CD14-positive monocyte (primary cell): Measurements from ENCODE around the gene MEIS1. TPM values are rescaled to one million over a fixed set of nuclear protein-coding genes. Genes with fewer than 3 reads are reported as not detected.

ENCODE experiments used
- DNase-seq, 3 donors: peaks; one replicate each; pipeline ENCODE4 v3.0.0-alpha.2; 2011 to 2022
- H2AFZ ChIP-seq: 2 replicates; pipeline ENCODE4 v1.6.0; 2012; ENCODE audit warnings: mild to moderate bottlenecking, low read depth, low read length, inconsistent platforms; ENCODE audit not compliant: insufficient read depth, poor library complexity, severe bottlenecking
- H3K27ac ChIP-seq, 2 donors: 1 replicate in 1 of 2; 2 replicates in 1 of 2; pipeline ENCODE4 v1.5.1; 2012 to 2013; ENCODE audit warnings: low read length in 2 of 2, control low read depth in 1 of 2, inconsistent platforms in 1 of 2, low read depth in 1 of 2, mild to moderate bottlenecking in 1 of 2
- H3K27me3 ChIP-seq, 2 donors: one replicate each; pipeline versions ENCODE4 v1.6.0 to v1.6.1; 2011 to 2013; ENCODE audit warnings: low read length in 2 of 2; ENCODE audit not compliant: control insufficient read depth in 2 of 2, insufficient read depth in 2 of 2
- H3K36me3 ChIP-seq, 2 donors: replicated peaks in 1 of 2; 1 replicate in 1 of 2; 2 replicates in 1 of 2; pipeline versions ENCODE4 v1.5.1 to v1.6.1; 2012 to 2013; ENCODE audit warnings: low read length in 2 of 2, control low read depth in 1 of 2, inconsistent platforms in 1 of 2, mild to moderate bottlenecking in 1 of 2; ENCODE audit not compliant: insufficient read depth in 2 of 2, control insufficient read depth in 1 of 2
- H3K4me1 ChIP-seq, 2 donors: 1 replicate in 1 of 2; 2 replicates in 1 of 2; pipeline versions ENCODE4 v1.5.1 to v1.6.1; 2012 to 2013; ENCODE audit warnings: low read length in 2 of 2, control low read depth in 1 of 2, inconsistent platforms in 1 of 2, mild to moderate bottlenecking in 1 of 2, moderate library complexity in 1 of 2; ENCODE audit not compliant: insufficient read depth in 2 of 2, control insufficient read depth in 1 of 2
- H3K4me2 ChIP-seq: replicated peaks from 2 replicates; pipeline ENCODE3; 2012; ENCODE audit warnings: low read length, moderate library complexity, mild to moderate bottlenecking; ENCODE audit not compliant: poor library complexity, severe bottlenecking; ENCODE audit errors: extremely low read depth
- H3K4me3 ChIP-seq, 3 experiments: fragments of 200-600 bp in 1 of 3; sonication (generic) in 1 of 3; replicated peaks in 1 of 3; 1 replicate in 2 of 3; 2 replicates in 1 of 3; pipeline ENCODE4 v1.5.1; 2011 to 2013; ENCODE audit warnings: low read length in 3 of 3, mild to moderate bottlenecking in 3 of 3, control low read depth in 2 of 3, low read depth in 2 of 3, inconsistent platforms in 1 of 3, moderate library complexity in 1 of 3
- H3K79me2 ChIP-seq: 2 replicates; pipeline ENCODE4 v1.6.0; 2012; ENCODE audit warnings: mild to moderate bottlenecking, control low read depth, inconsistent platforms, low read length, moderate library complexity; ENCODE audit not compliant: insufficient read depth
- H3K9ac ChIP-seq: 2 replicates; pipeline ENCODE4 v1.6.0; 2017; ENCODE audit warnings: low read length, mild to moderate bottlenecking; ENCODE audit not compliant: insufficient read depth, poor library complexity, severe bottlenecking
- H3K9me3 ChIP-seq, 2 donors: replicated peaks in 1 of 2; 1 replicate in 1 of 2; 2 replicates in 1 of 2; pipeline versions ENCODE4 v1.5.1 to v1.6.1; 2012 to 2013; ENCODE audit warnings: low read length in 2 of 2, control low read depth in 1 of 2; ENCODE audit not compliant: control insufficient read depth in 1 of 2, insufficient read depth in 1 of 2
- H4K20me1 ChIP-seq: 2 replicates; pipeline ENCODE4 v1.6.0; 2012; ENCODE audit warnings: mild to moderate bottlenecking, low read length, control low read depth, moderate library complexity; ENCODE audit not compliant: insufficient read depth
- H3K27ac Mint-ChIP-seq, 7 donors: one replicate each; pipeline ENCODE4 v1.8.0; 2020; ENCODE audit warnings: mild to moderate bottlenecking in 7 of 7, mixed read lengths in 7 of 7, moderate library complexity in 6 of 7, inconsistent platforms in 2 of 7
- H3K27me3 Mint-ChIP-seq, 3 donors: one replicate each; pipeline ENCODE4 v1.8.0; 2021 to 2022; ENCODE audit warnings: low read depth in 3 of 3, mild to moderate bottlenecking in 3 of 3, mixed read lengths in 3 of 3, moderate library complexity in 3 of 3, inconsistent platforms in 1 of 3
- H3K36me3 Mint-ChIP-seq, 2 donors: one replicate each; pipeline ENCODE4 v1.8.0; 2020; ENCODE audit warnings: mixed read lengths in 2 of 2, inconsistent platforms in 1 of 2, mild to moderate bottlenecking in 1 of 2
- H3K4me1 Mint-ChIP-seq: one replicate; pipeline ENCODE4 v1.8.0; 2020; ENCODE audit warnings: mild to moderate bottlenecking, mixed read lengths
- H3K4me3 Mint-ChIP-seq, 2 donors: one replicate each; pipeline ENCODE4 v1.8.0; 2020; ENCODE audit warnings: mild to moderate bottlenecking in 2 of 2, mixed read lengths in 2 of 2, moderate library complexity in 1 of 2
- H3K9me3 Mint-ChIP-seq, 7 donors: one replicate each; pipeline ENCODE4 v1.8.0; 2020 to 2022; ENCODE audit warnings: mixed read lengths in 7 of 7, mild to moderate bottlenecking in 6 of 7, moderate library complexity in 6 of 7, inconsistent platforms in 2 of 7
- CTCF ChIP-seq: fragments of 200-600 bp; IDR thresholded peaks from one replicate; pipeline ENCODE4 v1.8.0; 2022; ENCODE audit warnings: antibody characterized with exemption, mild to moderate bottlenecking
- WGBS: methylation state at CpG from one replicate; pipeline ENCODE4 v1.1.5; 2013; ENCODE audit warnings: missing lambda C conversion rate; ENCODE audit not compliant: insufficient coverage; 5-methylcytosine and 5-hydroxymethylcytosine counted together
- intact Hi-C, 2 donors: fragments of 100-400 bp; cut with micrococcal nuclease; formaldehyde crosslinking; loops; one replicate each; pipeline versions ENCODE4 v1.15.0 to v1.15.1; 2023
- polyA plus RNA-seq, 3 donors: library from polyadenylated mRNA; depleted of rRNA in 1 of 3; unstranded in 2 of 3; stranded (reverse) in 1 of 3; fragments of 300-500 nt in 2 of 3; fragments of >200 nt in 1 of 3; fragmentation: Illumina TruSeq in 2 of 3; gene quantifications; 1 replicate in 2 of 3; 2 replicates in 1 of 3; pipeline ENCODE4 v1.2.3, GENCODE V29; 2012 to 2021

MEIS1 gene
- polyA plus RNA-seq, 3 donors = 0.09 to 0.40 TPM; not detected in 1

- WGBS = 83% methylated on average over 2 of the region's 2 CpGs
- no peak overlapping the region for H3K27ac ChIP-seq
- no peaks in the 10 kb centered on the region for H3K4me1 Mint-ChIP-seq
These were observed 31.5 kb downstream of the MEIS1 start for GRCh38 chr2:66466433-66466832.

DNA sequence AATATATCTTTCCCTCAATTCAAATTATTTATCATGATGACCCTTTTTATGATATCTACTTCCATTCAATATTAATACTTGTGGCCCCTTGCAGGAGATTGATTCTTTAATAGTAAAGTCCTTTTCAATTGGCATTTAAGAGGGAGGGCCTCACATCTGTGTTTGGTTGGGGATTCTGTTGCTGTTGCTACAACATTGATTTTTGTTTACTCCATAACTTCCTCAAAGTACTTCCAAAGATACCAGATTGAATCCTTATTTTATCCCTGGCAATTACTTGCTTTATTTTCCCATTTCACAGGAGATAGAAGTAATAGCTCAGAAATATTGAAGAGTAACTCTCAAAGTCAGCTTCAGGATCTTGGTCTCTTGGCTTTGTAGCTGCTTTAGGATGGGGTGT is 32.8 kb downstream of the MEIS1 start:
- Histone ChIP-seq H3K4me2 (no peak overlapping the region), H3K27me3 (no peaks in the 10 kb centered on the region), H3K79me2 (no peaks in the 10 kb centered on the region), H3K9me3 (no peaks in the 10 kb centered on the region), H4K20me1 (no peaks in the 10 kb centered on the region), H3K4me1 (no peaks in the 10 kb centered on the region), H3K36me3 (no peaks in the 10 kb centered on the region), H3K27ac (no peak overlapping the region), H3K4me3 (no peak overlapping the region), H2AFZ (no peak overlapping the region), H3K9ac (no peak overlapping the region)
- intact Hi-C loops = no loop called here
- TF ChIP-seq CTCF = no peak
- H3K36me3 Mint-ChIP-seq = no peaks in the 10 kb centered on the region
- no peak overlapping the region for H3K4me3 Mint-ChIP-seq
- H3K9me3 Mint-ChIP-seq = no peaks in the 10 kb centered on the region
- DNase-seq = no peak
- H3K4me1 Mint-ChIP-seq = no peaks in the 10 kb centered on the region
- no peak overlapping the region for H3K27ac Mint-ChIP-seq
- no peaks in the 10 kb centered on the region for H3K27me3 Mint-ChIP-seq

More at GRCh38 chr2:66466433-66466832, 31.5 kb downstream of the MEIS1 start:
- Histone ChIP-seq H4K20me1 (no peaks in the 10 kb centered on the region), H2AFZ (no peak overlapping the region), H3K4me1 (no peaks in the 10 kb centered on the region), H3K4me3 (no peak overlapping the region), H3K27me3 (no peaks in the 10 kb centered on the region), H3K4me2 (no peak overlapping the region), H3K9ac (no peak overlapping the region), H3K79me2 (no peaks in the 10 kb centered on the region), H3K36me3 (no peaks in the 10 kb centered on the region), H3K9me3 (no peaks in the 10 kb centered on the region)
- no peak for DNase-seq
- no peaks in the 10 kb centered on the region for H3K9me3 Mint-ChIP-seq
- peaks cover 0 to 2% (median 0%) of the 10 kb centered on the region in 3 donors for H3K27me3 Mint-ChIP-seq
- no peak overlapping the region for H3K4me3 Mint-ChIP-seq
- intact Hi-C loops = no loop called here
- no peaks in the 10 kb centered on the region for H3K36me3 Mint-ChIP-seq
- no peak overlapping the region for H3K27ac Mint-ChIP-seq
- TF ChIP-seq CTCF = no peak
